Measurements from ENCODE around the gene DAG1.

Gene DAG1

GRCh38 chr3:49552087-49552486, 82.0 kb downstream of the DAG1 start:
- in situ Hi-C loops (cut with HindIII; ENCODE audit: low sequenced_read_pairs) = loop anchor here (25.0 kb wide), 1 partner anchor 635 kb away; the partner anchor contains the start of gene GNAT1

GRCh38 chr3:49553324-49553691, 83.2 kb downstream of the DAG1 start:
- in situ Hi-C loops (cut with HindIII; ENCODE audit: low sequenced_read_pairs) = loop anchor here (25.0 kb wide), 1 partner anchor 634 kb away; the partner anchor contains the start of gene GNAT1

DNA sequence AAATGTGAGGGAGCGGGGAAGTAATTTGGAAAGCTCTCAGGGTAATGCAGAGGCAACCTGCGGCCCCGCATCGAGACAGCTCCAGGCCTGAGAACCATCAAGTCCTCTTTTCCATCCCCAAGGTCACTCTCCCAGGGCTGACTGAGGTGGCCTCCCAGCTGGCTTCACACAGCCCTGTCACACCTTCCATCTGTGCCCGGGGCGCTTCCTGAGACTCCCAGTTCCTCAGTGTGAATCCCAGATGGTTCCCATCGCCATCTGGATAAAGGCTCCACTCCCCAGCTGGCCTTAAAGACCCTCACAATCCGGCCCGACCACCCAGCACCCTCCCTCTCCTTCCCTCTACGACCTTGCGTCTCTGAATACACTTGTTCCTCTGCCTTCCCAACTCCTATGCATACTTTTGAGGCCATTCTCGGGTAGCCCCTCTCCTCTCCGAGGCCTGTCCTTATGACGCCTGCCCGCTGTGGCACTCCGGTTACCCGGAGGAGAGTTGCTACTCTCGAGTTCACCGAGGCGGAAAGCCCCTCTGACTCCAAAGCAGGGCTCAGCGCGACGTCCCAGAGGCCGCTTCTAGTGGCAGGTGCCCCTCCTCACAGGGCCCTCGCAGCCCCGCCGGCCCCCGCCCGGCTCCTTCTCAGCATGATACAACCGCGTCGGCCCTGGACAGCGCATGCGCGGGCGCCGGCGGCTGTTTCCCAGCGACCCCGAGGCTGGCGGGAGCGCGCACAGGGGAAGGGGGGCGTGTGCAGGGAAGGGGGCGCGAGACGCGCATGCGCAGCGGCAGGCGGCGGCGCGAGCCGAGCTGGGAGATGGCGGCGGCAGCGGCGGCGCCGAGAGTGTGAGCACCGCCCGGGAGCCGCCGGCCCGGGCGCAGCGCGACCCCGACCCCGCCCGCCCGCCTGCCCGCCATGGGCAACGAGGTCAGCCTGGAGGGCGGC, 83.9 kb downstream of the DAG1 start, which contains the start of gene BSN:
TSS of gene BSN (plus strand) at position 786 of the 941 bp plus-strand sequence. CDS start at position 912, 126 bp downstream.
- in situ Hi-C loops (cut with HindIII; ENCODE audit: low sequenced_read_pairs) = loop anchor here (25.0 kb wide), 1 partner anchor 633 kb away; the partner anchor contains the start of gene GNAT1

DNA sequence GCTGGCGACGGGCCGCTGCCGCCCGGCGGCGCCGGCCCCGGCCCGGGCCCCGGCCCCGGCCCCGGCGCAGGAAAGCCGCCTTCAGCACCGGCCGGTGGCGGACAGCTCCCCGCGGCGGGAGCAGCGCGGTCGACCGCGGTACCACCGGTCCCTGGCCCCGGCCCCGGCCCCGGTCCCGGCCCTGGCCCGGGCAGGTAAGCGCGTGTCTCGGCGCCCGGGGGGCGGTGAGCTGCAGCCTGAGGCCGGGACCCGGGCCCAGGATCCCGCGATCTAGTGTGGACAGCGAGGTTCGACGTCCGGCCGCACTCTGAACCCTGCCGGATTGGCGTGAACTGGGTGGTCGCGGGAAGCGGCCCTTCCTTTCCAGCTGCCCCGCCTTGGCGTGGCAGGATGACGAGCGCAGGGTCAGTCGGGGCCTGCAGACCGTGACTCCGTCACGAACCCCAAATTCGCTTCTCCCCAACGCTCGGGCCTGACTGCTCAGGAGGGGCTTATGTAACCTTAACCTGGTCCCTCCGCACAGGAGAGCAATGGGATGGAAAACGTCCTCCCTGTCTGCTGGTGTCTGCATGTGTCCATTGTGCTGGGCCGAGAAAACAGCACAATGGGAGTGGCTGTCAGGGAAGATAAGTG, 84.7 kb downstream of the DAG1 start:
- in situ Hi-C loops (cut with HindIII; ENCODE audit: low sequenced_read_pairs) = loop anchor here (25.0 kb wide), 1 partner anchor 633 kb away; the partner anchor contains the start of gene GNAT1

DNA sequence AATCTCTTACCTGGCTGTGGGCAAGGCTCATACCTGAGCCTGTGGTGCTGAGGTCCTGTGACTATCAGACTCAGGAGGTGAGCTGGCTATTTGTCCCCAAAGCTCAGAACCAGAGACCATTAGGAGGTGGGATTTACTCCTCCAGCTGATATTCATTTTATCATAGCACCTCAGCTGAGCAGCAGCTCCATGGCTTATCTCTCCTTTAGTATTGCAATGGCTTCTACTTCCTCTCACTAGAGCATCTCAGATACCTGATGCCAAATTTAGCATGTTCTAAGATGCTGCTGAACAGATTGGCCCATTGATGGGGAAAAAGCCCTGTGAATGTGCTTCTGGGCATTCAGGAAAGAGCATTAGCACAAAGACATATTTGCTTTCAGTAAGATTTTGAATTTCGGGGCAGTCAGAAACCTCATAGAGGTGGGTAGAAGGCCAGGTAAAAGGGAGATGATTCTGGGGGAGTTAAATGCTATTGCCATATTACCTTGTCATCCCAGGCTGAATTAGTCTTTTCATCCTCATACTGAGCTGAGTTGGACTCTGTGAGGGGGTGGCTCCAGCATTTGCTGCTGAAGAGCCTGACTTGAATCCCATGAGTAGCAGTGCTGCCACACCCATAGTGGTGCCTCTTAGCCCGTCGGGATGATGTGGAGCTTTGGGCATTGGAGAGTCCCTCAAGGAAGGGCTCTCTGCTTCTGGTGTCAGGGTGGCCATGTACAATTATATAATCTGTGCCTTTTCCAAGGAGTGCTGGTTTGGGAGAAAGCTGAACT, 86.6 kb downstream of the DAG1 start:
- in situ Hi-C loops (cut with HindIII; ENCODE audit: low sequenced_read_pairs) = loop anchor here (25.0 kb wide), 1 partner anchor 631 kb away; the partner anchor contains the start of gene GNAT1

DNA sequence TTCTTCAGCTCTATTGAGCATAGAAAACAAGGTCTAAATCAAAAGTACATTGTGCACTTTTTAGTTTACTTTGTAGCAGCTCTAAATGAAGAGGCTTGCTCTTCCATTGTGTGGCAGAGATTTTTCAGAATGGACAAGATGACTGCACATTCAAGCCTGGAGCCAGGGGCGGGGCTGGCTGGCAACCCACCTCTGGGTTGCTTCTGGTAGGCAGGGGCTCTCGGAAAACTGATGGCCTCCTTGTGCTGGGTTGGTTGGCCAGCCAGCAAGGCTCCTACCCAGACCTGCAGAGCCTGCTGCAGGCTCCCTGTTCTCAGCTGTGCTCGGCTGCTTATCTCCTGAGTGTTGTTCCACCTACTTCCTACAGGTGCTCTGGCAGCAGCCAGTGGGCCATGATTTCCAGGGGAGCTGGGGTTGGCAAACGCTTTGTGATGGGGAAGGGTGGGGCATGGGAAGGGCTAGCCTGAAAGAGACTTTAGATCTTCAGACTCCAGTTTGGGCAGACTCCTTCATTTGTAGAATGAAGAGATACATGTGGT, 93.0 kb downstream of the DAG1 start:
- in situ Hi-C loops (cut with HindIII; ENCODE audit: low sequenced_read_pairs) = loop anchor here (25.0 kb wide), 1 partner anchor 624 kb away; the partner anchor contains the start of gene GNAT1

DNA sequence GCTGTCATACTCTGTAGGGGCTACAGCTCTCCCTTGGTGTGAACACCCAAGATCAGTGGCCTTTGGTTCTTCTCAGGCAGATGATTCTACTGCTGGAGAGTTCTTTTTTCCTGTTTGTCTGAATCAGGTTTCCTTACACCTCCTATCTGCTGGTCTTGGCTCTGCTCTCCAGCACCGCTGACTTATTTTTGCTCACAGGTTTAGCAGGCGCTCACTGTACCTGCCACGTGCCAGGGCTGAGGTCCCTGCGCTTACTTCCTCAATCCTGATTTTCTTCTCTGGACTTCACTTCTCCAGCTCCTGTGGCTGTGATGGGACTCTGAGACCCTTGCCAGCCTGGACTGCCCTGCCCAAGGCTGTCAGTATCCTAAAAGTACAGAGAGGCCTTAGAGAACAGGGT, 93.7 kb downstream of the DAG1 start:
- in situ Hi-C loops (cut with HindIII; ENCODE audit: low sequenced_read_pairs) = loop anchor here (25.0 kb wide), 1 partner anchor 624 kb away; the partner anchor contains the start of gene GNAT1

DNA sequence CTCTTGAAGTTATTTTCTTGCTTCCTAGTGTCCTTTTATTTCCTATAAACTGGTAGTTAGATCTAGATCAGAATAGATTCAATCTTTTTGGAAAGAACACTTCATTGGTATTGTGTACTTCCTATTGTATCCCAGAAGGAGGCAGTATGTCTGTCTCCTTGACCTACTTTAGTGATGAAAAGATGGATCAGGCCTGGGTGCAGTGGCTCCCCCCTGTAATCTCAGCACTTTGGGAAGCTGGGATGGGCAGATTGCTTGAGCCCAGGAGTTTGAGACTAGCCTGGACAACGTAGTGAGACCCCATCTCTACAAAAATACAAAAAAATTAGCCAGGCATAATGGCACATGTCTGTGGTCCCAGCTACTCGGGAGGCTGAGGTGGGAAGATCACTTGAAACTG, 96.2 kb downstream of the DAG1 start:
- in situ Hi-C loops (cut with HindIII; ENCODE audit: low sequenced_read_pairs) = loop anchor here (25.0 kb wide), 1 partner anchor 621 kb away; the partner anchor contains the start of gene GNAT1

- in situ Hi-C loops (cut with HindIII; ENCODE audit: low sequenced_read_pairs) = loop anchor here (25.0 kb wide), 1 partner anchor 620 kb away; the partner anchor contains the start of gene GNAT1
Observed at GRCh38 chr3:49567406-49567805, 97.3 kb downstream of the DAG1 start.

- in situ Hi-C loops (cut with HindIII; ENCODE audit: low sequenced_read_pairs) = loop anchor here (25.0 kb wide), 1 partner anchor 618 kb away; the partner anchor contains the start of gene GNAT1
Observed at GRCh38 chr3:49568965-49569364, 98.9 kb downstream of the DAG1 start.

DNA sequence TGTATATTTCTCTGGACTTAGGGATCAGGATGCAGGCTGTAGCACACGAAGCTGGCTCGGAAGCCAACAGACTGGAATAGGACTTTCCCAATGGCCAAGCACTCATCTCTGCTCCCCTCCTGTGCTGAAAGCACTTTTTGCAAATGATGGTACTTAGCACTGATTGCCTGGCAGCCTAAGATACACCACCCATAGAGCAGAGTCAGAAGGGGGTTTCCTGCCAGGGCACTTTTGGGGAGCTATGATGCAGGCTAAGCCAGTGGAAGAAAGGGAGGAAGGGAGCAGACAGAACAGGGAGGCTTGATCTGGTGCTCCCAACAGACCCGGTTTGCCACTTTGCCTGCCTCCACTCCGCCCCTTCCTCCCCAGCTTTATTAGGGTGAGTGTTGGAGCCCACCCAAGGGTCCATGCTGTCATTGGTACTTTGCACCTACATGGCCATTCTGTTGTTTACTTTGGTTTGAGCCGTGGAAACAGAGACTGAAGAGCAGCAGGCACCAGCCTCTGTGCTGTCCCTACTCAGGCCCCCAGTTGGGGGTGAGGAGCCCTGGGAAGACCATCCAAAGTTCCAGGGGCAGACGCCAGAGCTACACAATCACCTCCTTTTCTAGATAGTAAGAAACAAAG, 100.1 kb downstream of the DAG1 start:
- in situ Hi-C loops (cut with HindIII; ENCODE audit: low sequenced_read_pairs) = loop anchor here (25.0 kb wide), 1 partner anchor 617 kb away; the partner anchor contains the start of gene GNAT1

DNA sequence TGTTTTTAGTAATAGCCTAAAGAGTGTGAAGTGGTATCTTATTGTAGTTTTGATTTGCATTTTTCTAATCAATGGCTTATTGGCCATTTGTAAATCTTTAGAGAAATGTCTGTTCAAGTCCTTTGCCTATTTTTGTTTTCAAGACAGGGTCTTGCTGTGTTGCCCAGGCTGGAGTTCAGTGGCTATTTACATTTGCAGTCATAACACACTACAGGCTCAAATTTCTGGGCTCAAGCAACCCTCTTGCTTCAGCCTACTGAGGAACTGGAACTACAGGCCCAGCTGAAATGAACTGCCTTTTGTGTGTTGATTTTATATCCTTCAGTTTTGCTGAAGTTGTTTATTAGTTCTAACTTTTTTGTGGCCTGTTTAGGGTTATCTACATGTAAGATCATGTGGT, 112.1 kb downstream of the DAG1 start:
- in situ Hi-C loops (cut with HindIII; ENCODE audit: low sequenced_read_pairs) = no loop called here
